ENCODE data around the gene PLIN5.

PLIN5 gene

GRCh38 chr19:4534836-4535658, at the start of gene PLIN5:
Gene PLIN5, minus strand, starts transcription at chr19:4535224. Its CDS starts 1,150 bp downstream, at chr19:4534074.
- H3K4me3 ChIP-seq (ENCODE audit: control insufficient read depth, low read depth, low read length) = no peak within 1 kb of the TSS
- DNase-seq (ENCODE audit: low read depth) = no peak
- TF ChIP-seq CTCF (conservative IDR thresholded peaks at IDR 0.05; ENCODE audit: control insufficient read depth, insufficient read depth, low read depth, low read length) = no peak

GRCh38 chr19:4583961-4584669, 49.1 kb upstream of the PLIN5 start:
- DNase-seq (ENCODE audit: low read depth) = no peak
- H3K4me3 ChIP-seq (ENCODE audit: control insufficient read depth, low read depth, low read length) = peak overlapping the region; percentile 3
- TF ChIP-seq CTCF (conservative IDR thresholded peaks at IDR 0.05; ENCODE audit: control insufficient read depth, insufficient read depth, low read depth, low read length) = no peak

- no peak for DNase-seq (ENCODE audit: low read depth)
- TF ChIP-seq CTCF (conservative IDR thresholded peaks at IDR 0.05; ENCODE audit: control insufficient read depth, insufficient read depth, low read depth, low read length) = no peak
- no peak overlapping the region for H3K4me3 ChIP-seq (ENCODE audit: control insufficient read depth, low read depth, low read length)
These were observed 48.2 kb upstream of the PLIN5 start for GRCh38 chr19:4582980-4583842.

GRCh38 chr19:4581666-4582553, 46.9 kb upstream of the PLIN5 start:
- TF ChIP-seq CTCF (conservative IDR thresholded peaks at IDR 0.05; ENCODE audit: control insufficient read depth, insufficient read depth, low read depth, low read length) = no peak

GRCh38 chr19:4580961-4581665, 46.1 kb upstream of the PLIN5 start:
- H3K4me3 ChIP-seq (ENCODE audit: control insufficient read depth, low read depth, low read length) = no peak overlapping the region
- no peak for DNase-seq (ENCODE audit: low read depth)
- TF ChIP-seq CTCF (conservative IDR thresholded peaks at IDR 0.05; ENCODE audit: control insufficient read depth, insufficient read depth, low read depth, low read length) = no peak

More at GRCh38 chr19:4581666-4582553, 46.9 kb upstream of the PLIN5 start:
- DNase-seq (ENCODE audit: low read depth) = no peak
- H3K4me3 ChIP-seq (ENCODE audit: control insufficient read depth, low read depth, low read length) = no peak overlapping the region

Data from fibroblast of mammary gland (primary cell).